Type B pancreatic cell (in vitro differentiated cells): ENCODE measurements around the gene PAPOLB. TPM values are rescaled to one million over a fixed set of nuclear protein-coding genes. Genes with fewer than 3 reads are reported as not detected.

Experiments used
- DNase-seq: peaks from one replicate; pipeline ENCODE4 v3.0.0; 2021; ENCODE audit warnings: mixed read lengths; ENCODE audit not compliant: unreplicated experiment; ENCODE audit errors: extremely low spot score
- H3K27ac Mint-ChIP-seq: 2 replicates; pipeline ENCODE4 v1.8.0; 2021; ENCODE audit warnings: mild to moderate bottlenecking, mixed read lengths
- H3K27me3 Mint-ChIP-seq: 2 replicates; pipeline ENCODE4 v1.8.0; 2021; ENCODE audit warnings: mixed read lengths
- H3K36me3 Mint-ChIP-seq: 2 replicates; pipeline ENCODE4 v1.8.0; 2021; ENCODE audit warnings: mixed read lengths
- H3K4me1 Mint-ChIP-seq: one replicate; pipeline ENCODE4 v1.8.0; 2021; ENCODE audit warnings: mixed read lengths; ENCODE audit not compliant: unreplicated experiment
- H3K4me3 Mint-ChIP-seq: 2 replicates; pipeline ENCODE4 v1.8.0; 2021; ENCODE audit warnings: mild to moderate bottlenecking, mixed read lengths
- H3K9me3 Mint-ChIP-seq: 2 replicates; pipeline ENCODE4 v1.8.0; 2021; ENCODE audit warnings: mixed read lengths
- CTCF ChIP-seq: fragments of 200-600 bp; sonication (generic); conservative IDR thresholded peaks from 2 replicates; pipeline ENCODE4 v1.5.0; 2021; ENCODE audit warnings: antibody characterized with exemption, mild to moderate bottlenecking
- total RNA-seq: library from RNA; stranded (reverse); gene quantifications from 2 replicates; pipeline ENCODE4 v1.2.1, GENCODE V29; 2021; ENCODE audit warnings: low replicate concordance

The PAPOLB gene
- total RNA-seq, 1 donor from 2014 or later = 0.56 TPM

DNA sequence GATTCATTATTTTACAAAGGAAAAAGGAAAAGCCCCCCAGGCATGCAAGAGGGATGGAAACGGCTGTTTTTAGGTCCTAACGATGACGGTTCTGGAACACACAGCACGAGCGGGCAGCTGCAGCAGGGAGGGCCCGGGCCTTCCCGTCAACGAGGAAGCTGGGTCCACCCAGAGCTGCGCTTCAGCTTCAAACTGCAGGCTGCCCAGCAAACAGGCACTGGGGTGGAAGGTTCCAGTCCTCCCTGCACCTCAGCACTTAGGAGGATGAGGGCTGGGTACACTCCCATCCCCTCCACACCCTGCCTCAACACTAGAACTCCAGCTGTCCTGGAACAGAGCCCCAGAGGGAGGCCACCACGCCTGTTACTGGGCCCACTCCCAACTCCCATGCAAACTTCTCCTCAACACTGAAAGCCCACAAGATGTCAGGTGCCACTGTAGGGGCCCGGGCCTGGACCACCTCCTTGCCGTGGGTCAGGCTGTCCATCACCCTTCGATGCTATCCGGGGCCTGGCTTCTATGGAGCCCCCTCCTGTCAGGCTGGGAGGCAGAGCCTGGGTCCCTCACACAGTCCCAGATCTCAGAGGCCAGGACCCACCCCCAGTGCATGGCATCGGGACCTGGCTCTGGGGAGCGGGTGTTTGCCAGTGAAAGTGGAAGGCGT lies 33.0 kb downstream of the PAPOLB start:
- Mint-ChIP-seq H3K4me1 (peaks cover 6% of the 10 kb centered on the region), H3K27ac (no peak overlapping the region), H3K9me3 (peaks cover 3% of the 10 kb centered on the region), H3K36me3 (peaks cover 4% of the 10 kb centered on the region), H3K4me3 (no peak overlapping the region), H3K27me3 (no peaks in the 10 kb centered on the region)
- TF ChIP-seq CTCF = no peak
- no peak for DNase-seq

GRCh38 chr7:4825081-4825480 lies 36.7 kb downstream of the PAPOLB start:
- Mint-ChIP-seq H3K4me3 (no peak overlapping the region), H3K9me3 (peaks cover under 1% of the 10 kb centered on the region), H3K36me3 (peaks cover under 1% of the 10 kb centered on the region), H3K27ac (no peak overlapping the region), H3K27me3 (no peaks in the 10 kb centered on the region), H3K4me1 (peaks cover 3% of the 10 kb centered on the region)
- no peak for DNase-seq
- TF ChIP-seq CTCF = no peak

DNA sequence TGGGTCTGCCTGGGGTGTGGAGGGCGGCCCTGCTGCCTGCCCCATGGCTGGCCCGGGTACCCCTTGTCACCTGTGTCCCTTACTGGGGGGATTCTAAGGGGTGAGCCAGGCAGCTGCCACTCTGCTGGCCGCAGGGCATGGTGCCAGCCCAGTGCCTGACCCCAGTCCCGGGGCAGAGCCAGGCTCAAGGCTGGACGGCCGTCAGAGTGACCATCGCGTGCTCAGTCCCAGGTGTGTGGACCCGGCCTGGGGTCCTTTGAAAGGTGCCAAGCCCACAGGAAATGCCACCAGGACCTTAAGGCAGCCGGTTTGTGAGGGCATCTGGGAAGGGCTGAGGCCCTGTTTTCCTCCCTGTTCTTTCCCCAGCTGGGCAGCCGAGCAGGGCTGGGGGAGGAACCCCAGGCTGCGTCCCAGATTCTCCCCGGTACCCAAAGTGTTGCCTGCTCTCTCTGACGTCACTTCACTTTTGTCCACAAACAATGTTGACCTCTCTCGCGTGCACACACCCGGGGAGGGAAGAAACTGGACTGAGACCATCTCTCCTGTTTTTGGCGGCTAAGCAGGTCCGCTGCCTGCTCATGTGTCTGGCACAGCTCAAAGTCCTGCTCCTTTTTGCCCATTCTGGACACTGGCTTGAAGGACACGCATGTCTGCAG lies 37.6 kb downstream of the PAPOLB start:
- Mint-ChIP-seq H3K27ac (no peak overlapping the region), H3K4me1 (peaks cover 5% of the 10 kb centered on the region), H3K27me3 (no peaks in the 10 kb centered on the region), H3K9me3 (no peaks in the 10 kb centered on the region), H3K36me3 (no peaks in the 10 kb centered on the region), H3K4me3 (no peak overlapping the region)
- TF ChIP-seq CTCF = no peak
- peak; percentile 64 for DNase-seq

DNA sequence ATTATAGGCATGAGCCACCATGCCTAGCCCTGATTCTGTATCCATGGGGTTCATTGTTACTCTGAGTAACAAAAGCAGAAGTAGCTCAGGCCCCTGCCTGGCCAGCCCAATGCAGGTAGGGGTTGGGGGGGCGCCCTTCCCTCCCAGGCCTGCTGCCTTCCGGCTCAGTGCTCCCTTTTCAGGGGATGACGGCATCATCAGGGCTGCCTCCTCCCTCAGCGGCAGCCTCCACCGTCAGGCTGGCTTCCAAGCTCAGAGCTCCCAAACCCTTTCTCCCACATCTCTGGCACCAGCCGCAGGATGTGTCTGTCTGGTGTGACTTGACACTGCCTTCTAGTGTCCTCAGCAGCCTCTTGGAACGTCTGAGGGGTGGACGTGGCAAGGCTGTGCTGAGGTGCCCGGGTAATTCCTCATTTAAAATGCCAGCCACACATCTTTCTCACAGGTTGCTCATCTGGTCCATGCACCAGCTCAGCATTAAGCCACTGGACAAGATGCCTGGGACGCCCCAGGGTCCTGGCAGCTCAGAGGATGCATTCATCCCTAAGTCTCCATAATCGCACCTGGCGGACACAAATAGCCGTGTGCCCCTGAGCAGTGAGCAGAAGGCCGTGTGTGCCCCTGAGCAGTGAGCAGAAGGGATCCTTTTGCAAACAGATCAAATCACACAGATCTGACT lies 38.2 kb downstream of the PAPOLB start:
- H3K27me3 Mint-ChIP-seq = no peaks in the 10 kb centered on the region
- H3K27ac Mint-ChIP-seq = no peak overlapping the region
- H3K36me3 Mint-ChIP-seq = no peaks in the 10 kb centered on the region

DNA sequence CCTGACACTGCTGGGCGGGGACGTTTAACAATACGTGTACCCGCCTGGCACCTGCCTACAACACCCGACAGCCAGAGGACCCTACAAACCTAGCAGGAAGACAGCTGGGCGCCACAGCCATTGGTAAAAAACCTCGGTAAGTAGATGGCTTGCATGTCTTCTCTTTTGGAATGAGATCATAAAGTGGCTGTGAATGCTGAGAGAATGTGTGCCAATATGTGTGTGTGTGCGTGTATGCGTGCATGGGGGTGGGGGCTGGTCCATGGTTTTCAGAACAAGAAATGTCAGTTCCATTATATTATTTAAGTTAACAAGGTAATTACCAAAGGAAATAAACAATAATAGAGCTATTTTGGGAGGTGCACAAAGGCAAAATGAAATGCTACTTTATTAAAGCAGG lies 39.2 kb downstream of the PAPOLB start:
- TF ChIP-seq CTCF = no peak
- no peak for DNase-seq
- H3K27me3 Mint-ChIP-seq = no peaks in the 10 kb centered on the region
- peaks cover 5% of the 10 kb centered on the region for H3K4me1 Mint-ChIP-seq
- no peak overlapping the region for H3K27ac Mint-ChIP-seq
- H3K9me3 Mint-ChIP-seq = no peaks in the 10 kb centered on the region
- no peak overlapping the region for H3K4me3 Mint-ChIP-seq
- no peaks in the 10 kb centered on the region for H3K36me3 Mint-ChIP-seq

More for the DNA sequence above, 38.2 kb downstream of the PAPOLB start:
- TF ChIP-seq CTCF = no peak
- Mint-ChIP-seq H3K4me3 (no peak overlapping the region), H3K4me1 (peaks cover 5% of the 10 kb centered on the region), H3K9me3 (no peaks in the 10 kb centered on the region)
- no peak for DNase-seq
